HG03342 (cell line): ENCODE data around the gene TDG.

Experiments used
- ATAC-seq: cut with Tn5 transposase; IDR thresholded peaks from one replicate; pipeline ENCODE4 v1.9.1; 2021; ENCODE audit warnings: mild to moderate bottlenecking, moderate library complexity; ENCODE audit not compliant: unreplicated experiment

The TDG gene

DNA sequence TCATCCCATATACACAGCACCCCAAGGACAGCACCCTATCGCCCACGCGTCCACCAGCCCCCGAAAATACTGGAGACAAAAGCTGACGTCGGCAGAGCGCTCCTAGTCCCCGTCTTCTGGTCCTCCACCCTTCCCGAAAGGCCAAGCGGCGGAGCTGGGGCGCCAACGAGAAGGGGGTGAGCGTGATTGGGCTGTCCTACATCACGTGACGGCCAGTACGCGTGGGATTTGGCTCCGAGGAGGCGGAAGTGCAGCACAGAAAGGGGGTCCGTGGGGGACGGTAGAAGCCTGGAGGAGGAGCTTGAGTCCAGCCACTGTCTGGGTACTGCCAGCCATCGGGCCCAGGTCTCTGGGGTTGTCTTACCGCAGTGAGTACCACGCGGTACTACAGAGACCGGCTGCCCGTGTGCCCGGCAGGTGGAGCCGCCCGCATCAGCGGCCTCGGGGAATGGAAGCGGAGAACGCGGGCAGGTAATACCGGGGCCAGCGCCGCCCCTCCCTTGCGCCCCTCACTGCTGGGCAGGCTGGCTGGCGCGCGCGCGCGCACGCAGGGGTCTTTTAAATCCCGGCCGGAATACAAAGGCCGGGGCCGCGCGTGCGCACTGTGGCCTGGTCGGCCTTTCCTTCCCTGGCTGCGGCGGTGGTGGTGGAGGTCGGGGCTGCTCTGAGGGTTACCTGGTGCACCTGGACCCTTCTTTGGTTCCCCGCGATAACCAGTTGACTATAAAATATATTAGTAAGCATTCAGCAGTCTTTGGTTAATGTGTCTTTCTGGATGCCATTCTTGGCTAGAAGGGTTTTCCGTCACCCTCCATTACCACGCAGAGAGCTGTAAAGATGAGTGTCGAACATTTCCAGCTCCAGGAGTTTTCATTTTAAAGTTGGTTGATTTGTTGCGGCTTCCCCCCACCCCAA is at the start of gene TDG:
TSS of gene TDG (plus strand) at position 283 of the 915 bp plus-strand sequence. CDS start at position 449, 166 bp downstream.
- ATAC-seq, result peak; percentile 95

DNA sequence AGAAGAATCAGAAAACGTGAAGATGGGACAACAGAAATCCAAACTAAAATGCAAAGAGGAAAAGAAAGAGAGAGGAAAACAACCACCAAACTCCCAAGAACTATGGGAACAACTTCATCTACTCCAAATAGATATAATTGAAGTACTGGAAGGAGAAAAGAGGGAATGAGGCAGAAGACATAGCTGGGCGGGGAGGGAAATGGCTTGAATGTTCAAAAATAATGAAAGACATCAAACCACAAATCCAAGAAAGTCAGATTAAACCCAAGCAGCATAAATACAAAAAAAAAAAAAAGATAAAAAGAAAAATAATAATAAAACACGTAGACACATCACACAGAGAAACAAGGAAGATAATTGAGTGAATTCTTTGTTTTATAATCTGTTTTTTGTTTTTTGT is 47.8 kb upstream of the TDG start:
- no peak for ATAC-seq

GRCh38 chr12:103924761-103925641 is 40.7 kb upstream of the TDG start:
- ATAC-seq, result peak; percentile 41

DNA sequence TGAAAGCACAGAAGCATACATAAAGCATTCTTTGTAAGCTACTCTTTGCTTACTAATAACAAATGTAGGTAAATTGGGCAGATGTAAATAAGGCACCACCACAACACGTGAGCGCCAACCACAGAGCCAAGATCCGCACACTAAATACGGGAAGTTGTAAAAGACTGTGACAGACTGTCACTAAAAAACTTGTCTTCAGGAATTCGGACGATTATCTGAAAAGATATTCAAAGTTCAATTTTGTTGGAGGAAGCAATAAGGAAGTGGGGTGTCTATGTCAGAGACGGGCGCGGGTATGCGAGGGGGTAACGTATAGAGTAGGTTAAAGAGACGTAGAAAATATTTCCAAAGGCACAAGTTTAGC is 37.0 kb upstream of the TDG start:
- ATAC-seq, result peak; percentile 17

- peak; percentile 23 for ATAC-seq
Observed at GRCh38 chr12:103929046-103929783, 36.5 kb upstream of the TDG start.

DNA sequence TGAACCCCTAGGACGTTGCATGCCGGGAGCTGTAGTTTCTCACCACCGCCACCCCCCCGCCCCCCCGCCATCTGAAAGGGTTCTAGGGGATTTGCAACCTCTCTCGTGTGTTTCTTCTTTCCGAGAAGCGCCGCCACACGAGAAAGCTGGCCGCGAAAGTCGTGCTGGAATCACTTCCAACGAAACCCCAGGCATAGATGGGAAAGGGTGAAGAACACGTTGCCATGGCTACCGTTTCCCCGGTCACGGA is 36.0 kb upstream of the TDG start:
- no peak for ATAC-seq

GRCh38 chr12:103930034-103930786 is 35.5 kb upstream of the TDG start, which contains the start of gene HSP90B1:
TSS of gene HSP90B1 (plus strand) at chr12:103930410. CDS start at chr12:103930516, 106 bp downstream.
- peak; percentile 55 for ATAC-seq

- ATAC-seq, result no peak
Observed at GRCh38 chr12:103930787-103931735, 34.6 kb upstream of the TDG start.

DNA sequence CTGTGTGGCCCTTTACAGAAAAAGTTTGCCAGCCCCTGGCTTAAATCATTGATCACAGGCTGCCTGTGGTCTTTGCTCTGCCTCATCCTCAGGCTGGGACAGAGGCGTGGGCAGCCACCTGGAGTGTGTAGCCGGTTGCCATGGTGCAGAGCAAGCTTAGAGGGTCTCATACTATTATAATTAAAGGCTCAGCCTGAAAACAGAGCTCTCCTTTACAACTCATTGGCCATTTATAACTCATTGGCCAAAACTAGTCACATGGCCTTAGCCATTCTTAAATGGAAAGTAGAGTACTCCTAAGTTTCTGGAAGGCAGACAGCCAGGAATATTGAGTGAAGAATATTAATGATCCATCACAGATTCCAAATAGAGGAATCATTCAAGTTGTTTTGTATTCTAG is 32.4 kb upstream of the TDG start:
- no peak for ATAC-seq

DNA sequence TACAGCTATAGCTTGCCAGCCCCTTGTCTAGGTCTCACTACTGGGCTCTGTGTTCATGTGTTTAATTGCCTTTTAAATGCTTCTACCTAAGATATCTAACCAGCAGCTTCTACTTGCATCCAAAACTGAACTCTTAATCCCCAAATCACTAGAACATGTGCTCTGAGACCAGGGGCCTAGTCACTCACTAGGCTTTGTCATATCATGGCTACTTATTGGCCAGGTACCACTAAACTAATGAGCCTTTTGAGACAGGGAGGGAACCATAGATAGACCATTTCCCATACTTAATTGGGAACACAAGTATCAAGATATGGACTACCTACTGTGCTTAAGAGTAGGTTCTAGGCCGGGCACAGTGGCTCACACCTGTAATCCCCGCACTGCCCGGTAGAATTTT is 29.0 kb upstream of the TDG start:
- ATAC-seq, result no peak

GRCh38 chr12:103944964-103945363 is 20.7 kb upstream of the TDG start:
- ATAC-seq, result no peak

DNA sequence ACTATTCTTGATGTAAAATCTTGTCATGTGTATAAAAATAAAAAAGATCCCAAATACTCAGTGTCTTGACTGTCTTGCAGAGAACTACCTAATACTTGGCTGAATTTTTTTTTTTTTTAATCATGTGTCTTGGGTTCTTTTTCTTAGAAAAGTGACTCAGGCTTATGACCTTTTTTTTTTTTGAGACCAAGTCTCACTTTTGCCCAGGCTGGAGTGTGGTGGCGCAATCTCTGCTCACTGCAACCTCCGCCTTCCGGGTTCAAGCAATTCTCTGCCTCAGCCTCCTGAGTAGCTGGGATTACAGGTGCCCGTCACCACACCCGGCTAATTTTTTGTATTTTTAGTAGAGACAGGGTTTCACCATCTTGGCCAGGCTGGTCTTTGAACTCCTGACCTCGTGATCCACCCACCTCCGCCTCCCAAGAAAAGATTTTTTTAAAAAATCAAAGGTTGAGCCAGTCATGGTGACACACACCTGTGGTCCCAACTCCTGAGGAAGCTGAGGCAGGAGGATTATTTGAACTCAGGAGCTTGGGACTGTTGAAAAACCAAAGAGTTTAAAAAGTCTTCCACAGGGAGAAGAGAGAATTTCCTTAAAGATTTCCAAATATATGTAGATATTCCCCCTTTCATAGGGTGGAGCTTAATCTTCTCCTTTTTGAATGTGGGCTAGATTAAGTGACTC is 17.7 kb upstream of the TDG start:
- no peak for ATAC-seq

DNA sequence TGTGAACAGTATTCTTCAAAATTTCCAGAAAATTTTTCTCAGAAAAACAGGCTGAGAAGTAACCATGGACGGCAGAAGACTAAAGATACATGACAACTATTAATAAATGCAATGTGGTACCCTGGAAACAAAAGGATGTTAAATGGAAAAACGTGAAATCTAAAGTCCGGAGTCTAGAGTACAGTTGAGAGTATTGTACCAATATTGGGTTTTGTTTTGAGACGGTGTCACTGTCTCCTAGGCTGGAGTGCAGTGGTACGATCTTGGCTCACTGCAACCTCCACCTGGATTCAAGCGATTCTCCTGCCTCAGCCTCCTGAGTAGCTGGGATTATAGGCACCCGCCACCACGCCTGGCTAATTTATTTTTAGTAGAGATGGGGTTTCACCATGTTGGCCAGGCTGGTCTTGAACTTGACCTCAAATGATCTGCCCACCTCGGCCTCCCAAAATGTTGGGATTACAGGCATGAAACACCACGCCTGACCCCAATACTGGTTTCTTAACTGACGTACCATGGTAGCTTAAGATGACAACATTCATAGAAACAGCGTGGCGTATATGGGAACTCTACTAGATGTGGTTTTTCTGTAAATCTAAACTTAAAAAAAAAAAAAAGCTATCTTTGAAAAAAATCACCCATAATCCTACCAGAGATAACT is 16.8 kb upstream of the TDG start:
- ATAC-seq, result no peak

DNA sequence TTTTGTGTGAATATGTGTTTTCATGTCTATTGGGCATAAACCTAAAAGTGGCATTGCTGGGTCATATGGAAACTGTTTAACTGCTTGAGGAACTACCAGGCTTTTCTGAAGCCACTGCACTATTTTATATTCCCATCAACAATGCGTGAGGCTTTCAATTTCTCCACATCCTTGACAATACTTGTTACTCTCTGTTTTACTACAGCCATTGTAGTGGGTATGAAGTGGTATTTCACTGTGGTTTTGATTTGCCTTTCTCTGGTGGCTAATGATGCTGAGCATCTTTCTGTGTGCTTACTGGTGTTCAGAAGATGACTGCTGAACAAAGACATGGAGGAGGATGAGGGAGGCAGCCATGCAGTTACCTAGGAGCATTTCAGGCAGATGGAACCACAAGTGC is 13.2 kb upstream of the TDG start:
- no peak for ATAC-seq

DNA sequence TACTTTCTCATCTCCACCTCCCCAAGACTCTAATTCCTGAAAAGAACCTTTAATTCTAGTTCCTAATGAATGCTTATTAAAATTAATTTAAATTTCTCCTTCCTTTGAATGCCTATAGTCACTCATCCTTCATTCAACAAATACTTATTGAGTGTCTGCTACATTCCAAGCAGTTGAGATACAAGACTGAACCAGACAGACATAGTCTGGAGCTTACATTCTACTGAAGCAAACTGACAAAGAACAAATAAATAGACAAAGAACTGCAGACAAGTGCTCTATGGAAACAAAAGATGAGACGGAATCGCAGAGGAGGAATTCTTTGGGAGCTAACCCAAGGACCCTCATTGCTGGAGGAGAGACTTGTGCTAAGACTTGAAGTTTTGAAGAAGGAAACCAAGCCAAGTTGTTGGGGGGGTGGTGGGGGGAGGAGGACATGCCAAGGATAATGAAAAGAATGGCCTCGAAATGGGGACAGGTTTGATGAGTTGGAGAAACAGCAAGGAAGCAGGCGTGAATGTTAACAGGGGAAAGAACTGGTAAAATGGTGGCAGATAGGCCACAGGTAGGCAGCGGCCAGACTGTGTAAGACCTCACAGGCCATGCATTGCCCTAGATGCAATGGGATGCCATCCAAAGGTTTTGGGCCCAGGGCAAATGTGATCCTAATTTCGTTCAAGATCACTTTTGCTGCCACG is 9.7 kb upstream of the TDG start:
- no peak for ATAC-seq

DNA sequence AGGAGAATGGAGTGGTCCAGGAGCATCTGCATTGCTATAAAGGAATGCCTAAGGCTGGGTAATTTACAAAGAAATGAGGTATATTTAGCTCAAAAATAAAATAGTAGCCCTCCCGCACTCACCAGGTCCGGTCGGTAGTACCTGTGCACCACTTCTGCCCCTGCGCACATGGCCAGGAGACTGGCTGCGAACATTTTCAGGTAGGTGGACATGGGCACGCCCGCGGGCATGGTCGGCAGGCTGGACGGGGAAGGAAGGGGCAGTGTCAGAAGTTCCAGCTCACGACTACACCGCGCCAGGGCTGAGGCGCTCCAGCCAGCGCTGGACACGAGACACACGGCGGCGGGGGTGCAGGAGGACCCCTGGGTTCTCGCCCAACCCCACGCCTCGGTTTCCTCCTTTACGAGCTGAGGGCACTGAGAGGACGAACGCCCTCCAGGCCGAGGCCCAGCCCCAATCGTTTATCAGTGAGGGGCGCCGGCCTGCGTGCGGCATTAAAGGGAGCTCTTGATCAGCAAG is 9.1 kb upstream of the TDG start:
- no peak for ATAC-seq

GRCh38 chr12:103957865-103958388 is 7.7 kb upstream of the TDG start:
- ATAC-seq, result no peak
